Cortex of kidney (tissue), 1 donor: ENCODE measurements around the gene VAV2.
"Not testable (repeated sequence)": the region's sequence is repeated elsewhere in the genome, so short reads cannot be mapped to it uniquely, and the experiment has no call there.

Experiments
- DNase-seq: peaks from one replicate; lab custom pipeline; 2025; lab: John Stamatoyannopoulos, UW

The VAV2 gene

DNA sequence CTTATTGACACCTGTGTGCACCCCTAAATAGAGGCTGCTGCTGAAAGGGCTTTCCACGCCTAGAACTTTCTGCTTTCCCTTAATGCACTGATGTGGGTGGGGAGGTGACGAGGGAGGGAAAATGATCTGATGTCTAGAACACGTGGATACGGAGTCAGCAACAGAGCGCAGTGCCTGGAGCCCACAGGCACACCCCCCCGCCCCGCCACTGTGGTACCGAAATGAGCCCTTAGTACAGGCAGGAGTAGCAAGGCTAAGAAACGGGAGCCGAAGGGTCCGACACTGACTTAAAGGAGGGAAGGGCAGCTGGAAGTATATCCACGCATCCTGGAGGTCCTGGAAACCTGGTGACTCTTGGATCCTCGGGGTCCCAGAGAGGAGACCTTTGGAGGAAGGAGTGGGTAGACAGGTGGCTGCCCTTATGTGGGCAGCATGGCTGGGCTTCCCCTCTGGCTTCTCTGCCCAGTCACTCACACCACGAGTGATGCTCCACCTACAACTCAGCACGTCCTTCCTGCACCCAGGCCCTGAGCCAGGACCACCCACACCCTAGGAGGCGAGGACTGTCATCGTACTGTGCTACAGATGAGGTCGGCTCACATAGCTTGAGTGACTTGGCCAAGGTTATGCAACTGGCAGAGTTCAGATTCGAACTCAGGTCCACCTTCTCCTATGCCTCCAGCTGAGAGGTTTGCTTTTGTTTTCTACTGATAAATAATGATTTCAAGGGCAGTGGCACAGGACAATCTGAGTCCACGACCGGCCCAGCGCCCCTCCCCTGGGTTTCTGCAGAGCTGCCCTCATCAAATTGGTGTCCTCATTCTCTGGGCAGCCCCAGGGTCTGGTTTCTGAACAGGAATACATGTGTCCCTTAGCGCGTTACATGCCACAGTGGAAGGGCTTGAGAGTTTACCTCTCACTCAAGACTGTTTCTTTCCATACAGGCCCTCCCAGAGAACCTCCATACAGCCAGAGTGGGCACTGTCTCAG is 4.7 kb upstream of the VAV2 start:
- DNase-seq = no peak

DNA sequence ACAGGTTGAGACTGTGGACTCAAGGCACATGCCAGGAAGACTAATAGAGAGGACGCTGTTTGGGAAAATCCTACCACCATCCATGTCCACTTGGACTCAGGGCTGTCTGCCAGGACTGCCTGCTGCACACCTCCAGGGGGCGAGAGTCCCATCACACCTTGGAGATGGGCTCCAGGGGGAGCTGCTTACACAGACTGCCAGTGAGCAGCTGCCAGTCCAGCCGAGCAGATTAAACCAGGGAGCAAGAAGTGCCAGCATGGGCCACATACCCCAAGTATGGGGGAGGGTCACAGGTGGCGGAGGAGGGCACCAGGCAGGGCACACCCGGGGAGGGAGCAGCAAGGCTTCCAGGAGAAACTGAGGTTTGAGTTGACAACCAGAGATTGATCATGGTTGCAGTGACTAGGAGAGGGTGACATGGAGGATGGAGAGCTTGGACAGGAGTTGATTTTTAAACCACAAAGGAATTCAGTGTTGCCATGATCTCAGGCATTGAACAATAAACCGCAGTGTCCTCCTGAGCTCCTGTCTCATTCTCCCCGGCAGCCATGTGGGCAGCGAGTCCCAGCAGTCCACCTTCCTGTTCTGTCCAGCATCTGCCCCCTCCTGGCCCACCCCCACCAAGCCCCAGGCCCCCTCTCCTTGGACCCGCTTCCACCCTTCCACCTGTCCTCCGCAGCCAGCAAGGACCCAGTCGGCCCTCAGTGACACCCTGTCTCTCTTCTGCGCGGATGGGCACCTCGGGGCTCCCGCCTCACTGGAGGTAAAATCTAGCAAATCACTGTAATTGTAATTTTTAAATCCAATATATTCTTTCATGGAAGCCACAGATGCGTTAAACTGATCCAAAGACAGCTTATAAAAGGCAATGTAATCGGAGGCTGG is 3.1 kb upstream of the VAV2 start:
- no peak for DNase-seq

DNA sequence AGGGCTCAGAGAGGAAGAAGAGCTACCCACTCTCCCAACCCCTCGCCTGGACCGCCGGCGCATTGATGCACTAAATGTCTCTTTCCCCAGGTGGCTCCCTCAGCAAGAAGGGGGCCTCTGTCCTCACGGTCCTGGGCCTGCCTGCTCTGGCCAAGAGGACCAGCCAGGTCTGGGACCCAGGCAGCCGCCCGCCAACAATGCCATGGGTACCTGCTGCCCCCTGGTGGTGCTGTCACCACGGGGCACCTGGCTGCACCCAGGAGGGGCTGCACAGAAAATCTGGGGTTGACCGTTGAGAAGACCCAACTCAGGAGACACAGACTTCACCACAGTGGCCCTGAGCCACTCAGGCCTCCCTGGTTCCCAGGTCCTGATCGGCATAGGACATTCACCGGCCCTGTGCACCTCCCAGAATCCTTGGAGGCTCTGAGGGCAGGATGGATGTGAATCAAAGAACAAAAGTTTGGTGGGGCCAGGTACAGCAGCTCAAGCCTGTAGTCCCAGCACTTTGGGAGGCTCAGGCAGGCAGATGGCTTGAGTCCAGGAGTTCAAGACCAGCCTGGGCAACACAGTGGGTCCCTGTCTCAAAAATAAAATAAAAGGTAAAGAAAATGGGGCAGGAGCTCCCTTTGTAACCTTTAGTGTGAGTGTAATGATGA is 2.4 kb upstream of the VAV2 start:
- no peak for DNase-seq

DNA sequence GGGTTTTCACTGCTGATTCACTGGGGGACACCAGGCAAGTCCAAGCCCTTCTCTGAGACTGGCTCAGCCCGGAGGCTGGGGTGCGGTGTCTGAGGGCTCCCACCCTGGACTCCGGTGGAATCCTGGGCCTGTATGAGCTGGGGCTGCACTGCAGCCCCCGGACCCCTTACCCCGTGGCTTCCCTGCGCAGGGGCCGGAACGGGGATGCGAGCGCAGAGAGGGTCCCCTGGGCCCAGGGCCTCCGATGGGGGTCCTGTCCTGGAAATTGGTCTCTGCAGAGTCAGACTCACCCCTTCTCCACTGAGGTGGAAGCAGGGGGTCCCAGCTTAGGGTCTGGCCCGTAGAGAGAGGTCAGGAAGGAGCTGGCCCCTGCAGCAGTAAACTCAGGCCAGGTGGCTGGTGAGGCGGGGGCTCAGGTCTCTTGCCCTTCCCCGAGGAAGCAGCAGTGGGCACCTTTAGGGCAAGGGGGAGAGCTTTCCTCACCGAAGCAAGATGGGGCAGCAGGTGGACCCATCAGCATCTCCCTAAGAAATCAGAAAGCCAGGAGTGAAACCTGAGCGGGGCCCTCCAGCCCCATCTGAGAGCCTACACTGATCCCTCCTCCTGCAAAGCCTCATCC is 1.6 kb upstream of the VAV2 start:
- no peak for DNase-seq

DNA sequence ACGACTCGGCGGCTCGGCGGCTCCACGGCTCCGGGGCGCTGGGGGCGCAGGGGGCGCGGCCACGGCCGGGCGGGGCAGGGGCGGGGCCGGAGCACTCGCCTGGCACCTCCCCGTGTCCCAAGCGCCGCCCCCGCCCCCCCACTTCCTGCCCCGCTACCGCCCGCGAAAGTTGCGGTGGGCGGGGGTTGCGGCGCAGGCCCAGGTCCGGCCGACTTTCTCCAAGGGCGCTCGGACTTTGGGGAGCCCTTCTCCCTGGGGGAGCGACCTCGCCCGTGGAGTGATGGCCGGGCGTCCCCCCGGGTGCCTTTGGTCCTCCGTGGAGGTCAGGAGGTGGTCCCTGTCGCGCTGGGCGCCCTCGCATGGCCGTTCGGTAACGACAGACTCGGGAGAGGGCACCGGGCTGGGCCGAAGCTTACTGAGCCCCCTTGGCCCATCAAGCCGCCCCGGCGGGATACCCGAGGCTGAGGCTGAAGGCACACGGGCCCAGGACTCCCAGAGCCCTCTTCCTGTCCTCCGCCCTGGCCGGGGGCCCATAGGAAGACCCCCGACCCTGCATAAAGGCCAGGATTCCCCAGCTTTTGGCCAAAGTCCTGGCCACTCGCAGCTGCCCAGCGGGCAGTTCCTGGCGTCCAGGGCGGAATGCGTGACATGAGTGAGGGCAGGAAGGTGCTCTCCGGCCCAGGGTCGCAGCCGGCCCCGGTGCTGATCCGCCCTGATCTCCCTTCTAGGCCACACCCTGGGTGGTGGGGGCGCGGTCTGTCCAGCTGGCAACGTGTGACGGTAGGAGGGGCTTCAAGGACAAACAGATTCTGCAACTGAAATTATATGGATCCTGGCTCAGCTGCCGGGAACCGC is 883 bp upstream of the VAV2 start:
- DNase-seq = no peak

DNA sequence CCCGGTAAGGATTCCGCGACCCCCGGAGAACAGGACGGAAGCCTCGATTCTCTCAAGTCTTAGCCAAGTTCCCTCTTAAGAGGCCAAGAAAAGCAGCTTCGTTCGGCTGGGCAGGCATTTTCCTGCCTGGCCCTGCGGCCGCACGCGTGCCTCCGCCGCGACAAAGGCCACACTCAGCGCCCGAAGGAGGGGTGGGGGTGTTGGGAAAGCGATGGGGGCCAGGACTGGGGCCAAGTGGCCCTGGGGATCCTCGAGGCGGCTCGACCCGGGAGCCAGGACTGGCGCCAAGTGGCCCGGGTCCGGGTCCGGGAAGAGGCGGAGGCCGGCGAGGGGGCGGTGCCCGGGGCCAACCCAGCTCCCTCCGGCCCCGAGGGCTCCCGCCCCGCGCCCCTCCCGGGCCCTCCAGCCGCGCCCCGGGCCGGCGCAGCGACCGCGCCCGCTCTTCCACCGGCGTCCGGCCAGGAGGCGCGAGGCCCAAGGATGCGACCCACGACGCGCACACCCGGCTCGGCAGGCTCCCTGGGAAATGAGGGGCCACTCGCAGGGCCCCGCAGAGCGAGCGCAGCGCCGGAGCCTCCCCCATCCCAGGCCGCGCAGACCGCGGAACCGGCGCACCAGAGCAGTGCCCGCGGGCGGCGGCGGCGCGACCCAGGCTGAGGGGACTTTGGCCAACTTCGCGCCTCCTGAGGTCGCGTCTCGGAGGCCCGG is 756 bp downstream of the VAV2 start:
- DNase-seq = no peak

DNA sequence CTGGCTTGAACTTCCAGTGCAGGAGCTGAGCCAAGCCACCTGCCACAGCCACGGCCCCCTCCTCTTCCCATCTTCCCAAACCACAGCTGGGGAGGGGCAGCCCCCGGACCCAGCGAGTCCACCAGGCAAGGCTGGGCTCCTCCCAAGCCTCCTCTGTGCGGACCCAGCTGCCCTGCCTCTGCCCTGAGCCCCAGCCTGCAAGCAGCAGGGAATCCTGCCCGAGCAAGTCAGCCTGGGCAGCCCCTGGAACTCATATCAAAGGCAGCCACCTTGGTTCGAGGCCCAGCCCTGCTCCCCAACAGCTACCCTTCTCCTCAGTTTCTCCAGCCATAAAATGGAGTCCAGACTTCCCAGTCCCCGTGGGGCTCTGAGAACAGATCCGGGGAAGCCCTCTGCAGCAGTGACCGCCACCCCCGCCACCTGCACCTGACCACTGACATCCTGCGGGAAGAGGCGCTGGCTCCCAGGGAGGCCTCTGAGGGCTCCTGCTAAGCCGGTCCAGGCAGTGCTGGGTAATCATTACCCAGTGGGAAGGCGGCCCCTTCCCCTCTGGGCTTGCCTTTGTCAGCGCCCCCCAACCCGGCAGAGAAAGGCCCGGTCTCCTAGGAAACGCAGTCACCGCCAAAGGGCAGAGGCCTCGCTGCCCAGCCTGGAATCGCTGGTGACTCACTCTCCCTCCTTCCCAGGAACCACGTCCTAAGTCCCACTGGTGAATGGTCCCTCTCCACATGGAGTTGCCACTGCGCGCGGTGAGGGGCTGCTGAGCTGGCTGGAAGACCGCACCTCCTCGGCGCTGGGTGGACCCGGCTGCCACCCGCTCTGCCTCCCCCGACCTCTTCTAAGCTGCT is 1.5 kb downstream of the VAV2 start:
- no peak for DNase-seq

DNA sequence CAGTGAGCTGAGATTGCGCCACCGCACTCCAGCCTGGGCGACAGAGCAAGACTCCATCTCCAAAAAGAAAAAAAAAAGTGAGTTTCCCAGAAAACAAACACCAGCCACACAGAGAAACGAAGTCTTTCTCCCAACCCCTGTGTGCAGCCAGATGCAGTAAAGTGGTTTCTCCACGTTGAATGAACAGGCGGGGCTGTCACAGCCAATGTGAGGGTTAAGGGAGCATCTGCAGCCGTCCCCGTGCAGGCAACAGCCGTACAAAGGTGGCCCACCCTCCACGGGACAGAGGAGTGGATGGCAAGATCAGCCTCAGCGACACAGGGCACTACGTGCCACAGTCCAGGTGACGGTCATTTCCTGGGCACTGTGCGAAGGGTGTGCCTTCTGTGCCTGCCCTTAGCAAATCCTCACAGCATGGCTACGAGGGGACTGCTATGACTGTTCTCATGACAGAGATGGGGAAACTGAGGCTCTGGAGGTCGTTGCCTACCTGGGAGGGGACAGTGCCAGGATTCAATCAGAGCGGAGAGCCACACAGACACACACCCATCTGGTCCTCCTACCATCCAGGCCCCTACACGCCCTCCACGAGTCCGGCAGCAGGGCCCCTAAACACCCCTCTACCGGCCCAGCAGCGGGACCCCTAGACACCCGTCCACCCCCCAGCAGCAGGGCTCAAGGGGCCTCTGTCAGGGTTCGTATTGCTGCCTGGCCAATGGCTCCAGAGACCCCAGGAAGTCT is 2.3 kb downstream of the VAV2 start:
- no peak for DNase-seq

DNA sequence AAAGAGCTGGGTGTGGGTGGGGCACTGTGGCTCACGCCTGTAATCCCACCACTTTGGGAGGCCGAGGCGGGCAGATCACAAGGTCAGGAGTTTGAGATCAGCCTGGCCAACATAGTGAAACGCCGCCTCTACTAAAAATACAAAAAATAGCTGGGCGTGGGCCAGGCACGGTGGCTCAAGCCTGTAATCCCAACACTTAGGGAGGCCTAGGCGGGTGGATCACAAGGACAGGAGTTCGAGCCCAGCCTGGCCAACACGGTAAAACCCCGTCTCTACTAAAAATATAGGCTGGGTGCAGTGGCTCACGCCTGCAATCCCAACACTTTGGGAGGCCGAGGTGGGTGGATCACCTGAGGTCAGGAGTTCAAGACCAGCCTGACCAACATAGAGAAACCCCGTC is 3.4 kb downstream of the VAV2 start:
- DNase-seq = not testable (repeated sequence)

DNA sequence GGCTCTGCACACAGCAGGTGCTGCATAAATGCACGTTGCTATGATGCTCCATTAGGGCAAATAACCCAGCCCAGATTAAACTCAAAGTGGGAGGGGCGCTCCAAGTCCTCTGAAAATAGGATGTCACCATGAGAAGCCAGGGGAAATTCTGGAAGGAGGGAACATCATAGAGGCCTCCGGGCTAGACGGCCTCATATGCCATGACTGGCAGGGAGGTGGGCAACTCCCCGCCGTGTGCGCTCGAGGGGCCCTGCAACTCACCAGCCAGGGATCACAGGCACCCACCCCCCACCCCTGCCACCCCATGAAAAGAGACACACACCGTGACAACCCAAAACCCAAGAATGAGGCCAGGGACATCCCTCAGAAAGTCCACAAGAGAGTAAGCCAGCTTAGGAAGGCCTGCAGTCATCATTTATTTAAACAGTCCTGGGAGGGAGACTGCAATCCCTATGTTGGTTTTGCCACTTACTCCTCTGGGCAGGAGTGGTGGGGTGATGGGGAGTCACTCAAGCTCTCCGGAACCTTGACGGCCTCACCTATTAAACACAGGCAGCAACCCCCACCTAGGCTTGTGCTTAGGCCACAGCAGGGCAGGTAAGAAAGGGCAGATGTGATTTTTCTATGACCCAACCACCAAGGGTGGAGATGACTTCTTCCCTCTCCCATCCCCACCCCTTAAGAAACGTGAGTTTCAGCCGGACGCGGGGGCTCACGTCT is 4.0 kb downstream of the VAV2 start:
- no peak for DNase-seq

DNA sequence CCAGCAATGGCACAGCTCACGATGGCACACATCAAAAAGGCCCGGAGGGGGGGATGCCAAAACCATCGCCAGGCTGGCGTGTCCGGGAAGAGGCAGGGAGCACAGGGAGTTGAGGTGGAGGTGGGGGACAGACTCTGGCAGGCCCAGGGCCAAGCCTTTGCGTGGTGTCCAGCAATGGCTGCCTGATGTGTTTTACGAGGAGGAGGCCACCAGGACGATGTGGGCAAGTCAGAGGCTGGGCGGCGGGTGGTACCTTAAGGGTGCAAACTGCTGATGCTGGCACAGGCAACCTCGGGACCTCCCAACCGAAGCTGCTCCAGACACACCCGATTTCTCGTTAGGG is 4.7 kb downstream of the VAV2 start:
- no peak for DNase-seq

DNA sequence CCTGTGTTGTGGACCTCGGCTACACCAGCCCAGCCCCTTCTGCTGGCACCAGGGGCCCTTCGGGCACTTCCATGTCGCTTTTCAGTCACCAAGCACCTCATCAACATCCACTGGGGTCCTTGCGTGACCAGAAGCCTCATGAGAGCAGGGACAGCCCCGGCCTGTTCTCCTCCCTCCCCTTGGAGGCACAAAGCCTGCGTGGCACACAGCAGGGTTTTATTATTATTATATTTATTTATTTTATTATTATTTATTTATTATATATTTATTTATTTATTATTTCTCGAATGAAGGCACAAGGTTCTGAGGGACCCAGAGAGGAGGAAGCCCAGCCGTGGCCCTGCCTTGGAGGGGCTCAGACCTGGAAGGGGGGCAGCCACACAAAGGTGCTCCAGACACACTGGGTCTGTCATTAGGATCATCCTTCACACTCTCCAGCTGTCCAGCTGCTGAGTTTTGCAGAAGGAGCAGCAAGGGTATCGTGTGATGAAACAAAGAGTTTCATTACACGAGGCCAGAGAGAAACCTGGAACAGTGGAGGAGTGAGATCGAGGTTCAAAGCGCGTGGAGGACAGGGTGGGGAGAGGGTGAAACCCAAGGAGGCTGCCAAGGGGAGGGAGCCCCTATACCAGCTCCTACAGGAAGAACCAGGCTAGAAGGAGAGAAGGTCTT is 5.2 kb downstream of the VAV2 start:
- no peak for DNase-seq

DNA sequence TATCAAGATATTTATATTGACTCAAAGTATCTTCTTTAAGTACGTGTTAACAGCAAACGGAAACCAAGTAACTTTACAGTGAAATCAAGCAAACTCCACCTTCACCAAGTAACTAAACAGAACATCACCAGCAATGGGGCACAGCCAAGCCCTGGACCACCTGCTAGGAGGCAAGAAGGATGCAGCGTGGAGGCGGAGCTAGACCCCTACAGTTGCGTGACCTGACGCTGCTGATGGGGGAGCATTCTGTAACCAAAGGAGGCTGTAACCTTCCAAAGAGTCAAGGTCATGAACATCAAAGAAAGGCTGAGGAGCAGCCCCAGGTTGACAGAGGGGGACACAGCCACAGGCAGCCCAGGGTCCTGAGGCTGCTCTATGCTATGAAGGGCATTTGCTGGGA is 6.1 kb downstream of the VAV2 start:
- DNase-seq = no peak

DNA sequence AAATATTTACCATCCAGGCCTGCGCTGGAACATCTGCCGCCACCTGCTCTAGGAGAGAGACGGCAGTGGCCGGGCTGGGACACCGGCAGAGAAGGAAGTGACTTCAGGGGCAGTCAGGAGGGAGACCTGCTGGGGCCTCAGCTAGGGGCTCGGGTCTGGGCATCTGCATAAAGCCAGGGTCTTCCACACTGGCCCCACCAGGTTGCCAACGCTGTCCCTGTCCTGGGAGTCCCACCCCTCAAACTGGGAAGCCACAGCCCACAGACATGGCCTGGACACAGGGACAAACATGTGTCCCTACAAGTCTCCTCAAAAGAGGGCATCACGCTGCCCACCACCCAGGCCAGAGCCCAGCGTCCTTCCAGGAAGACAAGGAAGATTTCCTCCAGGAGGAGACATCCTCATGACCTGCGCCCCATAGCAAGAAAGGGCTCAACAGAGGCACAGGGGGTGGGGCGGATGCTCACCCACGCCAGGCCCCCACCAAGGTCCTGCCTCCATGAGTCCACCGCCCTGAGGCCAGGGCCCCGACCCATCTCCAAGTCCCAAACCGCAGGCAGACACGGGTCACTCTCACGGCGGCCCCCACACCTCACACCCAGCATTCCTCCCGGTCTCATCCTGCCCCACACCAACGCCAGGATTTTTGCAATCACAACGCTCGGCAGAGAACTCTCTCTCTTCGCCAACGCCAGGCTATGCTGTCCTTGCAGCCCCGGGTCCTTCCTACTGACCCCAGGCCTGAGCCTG is 9.0 kb downstream of the VAV2 start:
- DNase-seq = no peak

DNA sequence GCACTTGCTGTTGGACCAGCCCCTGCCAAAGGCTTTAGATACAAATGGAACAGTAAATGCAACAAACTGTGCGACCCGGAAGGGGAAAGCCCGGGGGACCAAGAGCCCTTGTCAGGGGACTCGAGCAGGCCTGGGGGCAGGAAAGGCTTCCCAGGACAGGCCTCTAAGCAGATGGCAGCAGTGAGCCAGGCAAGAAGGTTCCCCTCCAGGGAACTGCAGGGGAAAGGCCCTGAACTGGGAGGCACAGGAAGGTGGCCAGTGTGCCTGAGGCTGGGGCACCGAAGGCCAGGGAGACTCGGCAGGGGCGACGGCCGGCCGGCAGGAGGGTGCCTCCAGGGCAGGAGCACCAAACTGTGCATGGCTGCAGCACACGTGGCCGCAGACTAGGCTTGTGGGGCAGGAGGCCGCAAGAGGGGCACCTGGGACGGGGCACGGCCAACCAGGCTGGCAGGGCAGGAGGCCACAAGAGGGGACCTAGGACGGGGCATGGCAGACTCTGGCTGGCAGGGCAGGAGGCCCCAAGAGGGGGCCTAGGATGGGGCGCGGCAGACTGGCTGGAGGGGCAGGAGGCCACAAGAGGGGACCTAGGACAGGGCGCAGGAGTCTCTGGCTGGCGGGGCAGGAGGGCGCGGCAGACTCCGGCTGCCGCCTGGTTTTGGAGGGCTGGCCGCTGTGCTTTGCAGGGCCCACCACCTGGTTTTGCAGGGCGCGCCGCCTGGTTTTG is 10.0 kb downstream of the VAV2 start:
- DNase-seq = no peak

DNA sequence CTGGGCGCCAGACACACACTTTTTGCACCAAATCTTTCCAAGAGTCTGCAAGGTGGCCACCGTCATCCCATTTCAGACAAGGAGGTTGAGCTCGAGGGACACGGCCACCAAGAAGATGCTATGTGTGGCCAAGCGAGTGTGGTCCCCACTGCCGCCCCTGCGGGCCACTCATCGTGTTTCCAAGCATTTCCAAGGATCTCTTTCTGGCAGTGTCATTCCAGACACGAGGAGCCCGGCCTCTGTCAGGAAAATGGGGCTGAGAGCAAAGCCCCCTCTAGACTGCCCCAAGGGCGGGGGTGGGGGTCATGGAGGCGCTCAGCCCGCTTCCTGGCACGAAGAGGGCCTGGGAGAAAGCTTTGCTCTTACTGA is 10.6 kb downstream of the VAV2 start:
- no peak for DNase-seq
